GM10266 (cell line): ENCODE measurements around the gene SEMA4C.

Experiments used
- DNase-seq: peaks from one replicate; pipeline ENCODE4 v3.0.0; 2012; ENCODE audit errors: extremely low spot score
- TF ChIP-seq, protein P1 (sequence below): IDR thresholded peaks from 2 replicates; pipeline ENCODE4 v1.5.1; 2012; ENCODE audit warnings: mild to moderate bottlenecking, low read depth; ENCODE audit not compliant: control insufficient read depth, insufficient read depth; ENCODE audit errors: missing control alignments

The SEMA4C gene, protein sequence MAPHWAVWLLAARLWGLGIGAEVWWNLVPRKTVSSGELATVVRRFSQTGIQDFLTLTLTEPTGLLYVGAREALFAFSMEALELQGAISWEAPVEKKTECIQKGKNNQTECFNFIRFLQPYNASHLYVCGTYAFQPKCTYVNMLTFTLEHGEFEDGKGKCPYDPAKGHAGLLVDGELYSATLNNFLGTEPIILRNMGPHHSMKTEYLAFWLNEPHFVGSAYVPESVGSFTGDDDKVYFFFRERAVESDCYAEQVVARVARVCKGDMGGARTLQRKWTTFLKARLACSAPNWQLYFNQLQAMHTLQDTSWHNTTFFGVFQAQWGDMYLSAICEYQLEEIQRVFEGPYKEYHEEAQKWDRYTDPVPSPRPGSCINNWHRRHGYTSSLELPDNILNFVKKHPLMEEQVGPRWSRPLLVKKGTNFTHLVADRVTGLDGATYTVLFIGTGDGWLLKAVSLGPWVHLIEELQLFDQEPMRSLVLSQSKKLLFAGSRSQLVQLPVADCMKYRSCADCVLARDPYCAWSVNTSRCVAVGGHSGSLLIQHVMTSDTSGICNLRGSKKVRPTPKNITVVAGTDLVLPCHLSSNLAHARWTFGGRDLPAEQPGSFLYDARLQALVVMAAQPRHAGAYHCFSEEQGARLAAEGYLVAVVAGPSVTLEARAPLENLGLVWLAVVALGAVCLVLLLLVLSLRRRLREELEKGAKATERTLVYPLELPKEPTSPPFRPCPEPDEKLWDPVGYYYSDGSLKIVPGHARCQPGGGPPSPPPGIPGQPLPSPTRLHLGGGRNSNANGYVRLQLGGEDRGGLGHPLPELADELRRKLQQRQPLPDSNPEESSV

DNA sequence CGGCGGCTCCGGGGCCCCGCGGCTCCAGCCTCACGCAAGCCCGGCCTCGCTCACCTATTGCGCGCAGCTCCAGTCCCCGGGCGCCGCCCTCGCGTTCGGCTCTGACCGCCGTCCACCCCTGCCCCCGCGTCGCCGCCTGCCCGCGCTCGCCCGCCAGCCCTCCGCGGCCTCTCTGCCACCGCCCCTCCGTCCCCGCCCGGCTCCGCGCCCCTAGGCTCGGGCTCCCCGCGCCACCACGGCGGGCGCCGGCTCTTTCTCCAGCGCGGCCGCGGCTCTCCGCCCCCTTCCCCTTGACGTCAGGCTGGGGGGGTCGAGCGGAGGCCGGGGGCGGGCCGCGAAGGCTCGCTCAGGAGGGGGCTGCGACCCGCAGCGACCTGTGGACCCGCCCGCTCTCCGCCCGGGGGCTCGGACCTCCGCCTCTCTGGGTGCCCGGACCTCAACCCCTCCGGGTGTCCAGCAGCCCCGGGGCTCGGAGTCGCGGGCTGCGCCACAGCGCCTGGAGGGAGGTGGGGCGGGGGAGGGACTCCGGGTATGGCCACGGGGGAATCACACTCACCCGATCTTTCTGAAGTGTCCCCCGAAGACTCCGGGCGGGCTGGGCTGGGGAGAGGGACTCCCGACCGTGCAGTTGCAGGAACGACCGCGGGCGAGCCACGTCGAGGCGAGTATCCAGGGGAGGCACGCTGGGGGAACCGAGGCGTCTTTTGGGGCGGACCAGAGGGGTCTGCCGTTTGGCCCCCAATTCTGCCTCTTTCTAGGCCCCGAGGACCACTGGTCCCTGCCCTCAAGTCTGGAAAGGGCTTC is at the start of gene SEMA4C:
SEMA4C (minus strand) TSS at position 259 of the 804 bp plus-strand sequence. CDS start 2,194 bp downstream, outside the sequence.
- TF ChIP-seq, protein P1, sequence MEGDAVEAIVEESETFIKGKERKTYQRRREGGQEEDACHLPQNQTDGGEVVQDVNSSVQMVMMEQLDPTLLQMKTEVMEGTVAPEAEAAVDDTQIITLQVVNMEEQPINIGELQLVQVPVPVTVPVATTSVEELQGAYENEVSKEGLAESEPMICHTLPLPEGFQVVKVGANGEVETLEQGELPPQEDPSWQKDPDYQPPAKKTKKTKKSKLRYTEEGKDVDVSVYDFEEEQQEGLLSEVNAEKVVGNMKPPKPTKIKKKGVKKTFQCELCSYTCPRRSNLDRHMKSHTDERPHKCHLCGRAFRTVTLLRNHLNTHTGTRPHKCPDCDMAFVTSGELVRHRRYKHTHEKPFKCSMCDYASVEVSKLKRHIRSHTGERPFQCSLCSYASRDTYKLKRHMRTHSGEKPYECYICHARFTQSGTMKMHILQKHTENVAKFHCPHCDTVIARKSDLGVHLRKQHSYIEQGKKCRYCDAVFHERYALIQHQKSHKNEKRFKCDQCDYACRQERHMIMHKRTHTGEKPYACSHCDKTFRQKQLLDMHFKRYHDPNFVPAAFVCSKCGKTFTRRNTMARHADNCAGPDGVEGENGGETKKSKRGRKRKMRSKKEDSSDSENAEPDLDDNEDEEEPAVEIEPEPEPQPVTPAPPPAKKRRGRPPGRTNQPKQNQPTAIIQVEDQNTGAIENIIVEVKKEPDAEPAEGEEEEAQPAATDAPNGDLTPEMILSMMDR: no peak
- DNase-seq: peak; percentile 79

DNA sequence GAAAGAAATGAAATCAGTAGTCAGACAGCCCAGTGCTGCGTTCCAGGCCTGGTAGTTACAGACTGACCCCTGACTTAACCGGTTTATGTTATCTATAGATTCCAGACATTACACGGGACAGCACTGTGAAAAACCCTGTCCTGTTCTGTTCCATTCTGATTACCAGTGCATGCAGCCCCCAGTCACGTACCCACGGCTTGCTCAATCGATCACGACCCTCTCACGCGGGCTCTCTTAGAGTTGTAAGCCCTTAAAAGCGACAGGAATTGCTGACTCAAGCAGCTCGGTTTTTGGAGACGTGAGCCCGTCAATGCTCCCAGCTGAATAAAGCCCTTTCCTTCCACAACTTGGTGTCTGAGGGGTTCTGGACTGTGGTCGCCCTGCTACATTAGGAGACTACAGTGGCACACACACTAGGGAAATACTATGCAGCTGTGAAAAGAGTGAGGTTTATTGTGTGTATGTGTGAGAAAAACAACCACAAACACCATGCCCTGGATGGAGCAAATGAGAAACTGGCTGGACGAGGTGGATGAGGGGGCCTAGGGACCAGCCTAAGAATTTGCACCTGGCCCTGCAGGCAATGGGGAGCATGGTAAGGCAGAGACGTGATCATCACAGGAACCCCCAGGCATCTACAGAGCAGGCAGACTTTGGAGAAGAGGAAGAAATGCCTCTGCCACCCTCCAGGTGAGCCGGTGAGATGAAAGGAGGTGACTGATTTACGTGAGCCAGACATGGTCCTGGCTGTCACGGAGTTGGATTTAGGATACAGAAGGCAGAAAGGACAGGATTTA is 49.1 kb upstream of the SEMA4C start:
- TF ChIP-seq, protein P1: no peak
- no peak for DNase-seq

DNA sequence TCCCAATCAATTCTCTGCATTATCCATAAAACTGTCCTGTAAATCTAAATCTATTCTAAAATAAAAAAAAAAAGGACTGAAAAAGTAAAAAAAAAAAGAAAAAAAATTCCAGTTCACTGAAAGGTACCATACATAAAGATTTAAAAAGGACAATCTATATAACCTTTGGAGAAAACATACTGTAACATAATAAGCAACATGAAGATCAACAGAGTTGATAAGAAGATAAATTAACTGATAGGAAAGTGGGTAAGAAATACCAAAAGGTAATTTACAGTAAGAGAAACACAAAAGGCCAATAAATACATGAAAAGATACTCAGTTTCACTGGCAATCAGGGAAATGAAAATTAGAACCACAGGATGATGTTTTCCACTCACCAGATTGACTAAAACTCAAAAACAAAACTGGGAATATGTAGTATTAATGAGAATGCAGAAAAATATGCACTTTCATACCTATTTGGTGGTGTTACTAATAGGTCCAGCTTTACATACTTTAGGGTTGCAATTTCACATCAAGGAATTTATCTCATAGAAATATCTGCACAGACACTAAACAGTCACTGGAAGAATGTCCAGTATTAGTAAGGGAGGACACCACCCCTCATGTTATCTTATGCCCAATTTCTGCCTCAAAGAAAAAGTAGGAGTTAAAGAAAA is 48.3 kb upstream of the SEMA4C start:
- TF ChIP-seq, protein P1: no peak
- DNase-seq: no peak

DNA sequence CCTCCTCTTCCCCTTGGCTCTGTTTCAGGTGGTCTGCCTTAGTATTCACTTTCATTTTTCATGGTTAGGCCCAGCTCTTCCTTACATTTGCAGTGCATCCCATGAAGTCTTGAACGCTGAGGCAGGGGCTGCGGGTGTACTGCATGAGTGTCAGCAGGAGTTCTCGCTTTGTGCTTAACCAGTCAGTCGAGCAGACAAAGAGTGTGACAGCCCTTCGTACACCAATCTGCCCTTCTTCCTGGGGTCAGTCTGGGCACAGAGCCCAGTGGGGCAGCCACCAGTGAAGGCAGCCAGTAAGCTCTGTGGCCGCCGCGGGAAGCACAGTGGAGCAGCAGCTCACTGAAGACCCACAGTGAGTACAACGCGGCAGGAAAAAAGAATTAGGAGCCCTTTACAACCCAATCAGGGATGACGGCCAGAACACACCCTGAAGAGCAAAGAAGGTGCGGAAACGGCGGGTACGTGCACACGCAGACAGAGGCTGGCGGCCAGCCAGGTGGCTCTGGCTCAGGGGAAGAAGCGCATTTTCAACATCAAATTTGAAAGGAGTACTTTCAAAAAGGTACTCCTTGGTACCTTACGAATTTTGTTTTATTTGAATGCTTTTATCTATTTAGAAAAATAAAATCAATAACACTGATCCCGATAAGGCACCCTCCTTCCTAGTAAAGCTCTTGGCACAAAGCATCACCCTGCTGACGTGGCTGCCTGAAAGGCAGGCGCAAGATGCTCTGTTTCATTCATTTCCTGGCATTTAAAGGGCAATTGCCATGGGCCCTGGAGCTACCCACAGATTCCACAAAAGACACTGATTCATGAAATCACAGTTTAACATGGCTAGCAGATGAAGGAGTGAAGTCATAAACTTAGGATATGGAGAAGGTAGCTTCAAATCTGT is 47.0 kb upstream of the SEMA4C start:
- DNase-seq: no peak
- TF ChIP-seq, protein P1: no peak

DNA sequence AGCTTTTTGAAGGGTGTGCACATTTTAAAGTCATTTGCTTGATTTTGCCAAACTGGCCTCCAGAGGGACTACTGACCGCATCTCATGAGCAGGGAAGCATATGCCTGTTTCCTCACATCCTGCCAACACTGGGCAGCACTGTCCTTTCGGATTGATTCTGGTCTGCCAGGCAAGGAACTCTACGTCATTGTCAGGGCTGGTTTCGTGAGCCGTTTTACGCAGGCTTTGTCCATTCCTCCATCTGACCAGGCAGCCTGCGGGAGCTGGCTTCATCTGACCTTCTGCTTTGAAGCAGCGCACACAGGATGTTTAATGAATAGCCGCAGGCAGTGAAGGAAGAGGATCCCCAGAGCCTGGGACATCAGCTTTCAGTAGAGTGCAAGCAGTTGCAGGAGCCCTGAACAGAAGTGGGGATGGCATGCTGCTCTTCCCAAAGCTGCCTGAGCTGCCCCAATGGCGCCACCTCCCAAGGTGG is 46.3 kb upstream of the SEMA4C start:
- DNase-seq: no peak
- TF ChIP-seq, protein P1: no peak
